Loucy (cell line): ENCODE data around the gene CTSL.

Source experiments
- CTCF ChIP-seq: fragments of 200-600 bp; sonication (generic); conservative IDR thresholded peaks from 2 replicates; pipeline ENCODE4 v1.5.1; 2014; ENCODE audit warnings: mild to moderate bottlenecking, antibody characterized with exemption, low read length
- EZH2phosphoT487 ChIP-seq: fragments of 200-600 bp; IDR thresholded peaks from 2 replicates; pipeline ENCODE4 v1.6.1; 2018; ENCODE audit warnings: antibody characterized with exemption, mild to moderate bottlenecking, moderate library complexity, borderline replicate concordance

- TF ChIP-seq CTCF (no peak), EZH2phosphoT487 (no peak)
Measured at GRCh38 chr9:87716141-87716540, 9.8 kb upstream of the CTSL start.
